B cell (primary cell): ENCODE measurements around the gene CBLIF. TPM values are rescaled to one million over a fixed set of nuclear protein-coding genes. Genes with fewer than 3 reads are reported as not detected.

Experiments
- ATAC-seq: fragments of 200-7000 bp; cut with Tn5 transposase; one replicate; pipeline ENCODE4 v1.10.0; 2021; ENCODE audit warnings: low read depth, mild to moderate bottlenecking, moderate number of reproducible peaks, moderate library complexity
- CTCF ChIA-PET: fragments of 350-600 bp; sonication (Branson Sonifier 250); formaldehyde crosslinking; loops from one replicate; lab custom pipeline; 2021; ENCODE audit warnings: antibody characterized with exemption, inconsistent platforms; lab: Charles Lee
- POLR2A ChIA-PET: fragments of 350-600 bp; sonication (Branson Sonifier 250); formaldehyde crosslinking; loops from one replicate; lab custom pipeline; 2021; ENCODE audit warnings: antibody characterized with exemption; lab: Charles Lee
- DNase-seq: peaks from one replicate; pipeline ENCODE4 v3.0.0; 2013
- H2AFZ ChIP-seq: 2 replicates; pipeline ENCODE4 v1.6.1; 2012; ENCODE audit warnings: mild to moderate bottlenecking, low read depth, low read length; ENCODE audit not compliant: insufficient read depth, poor library complexity, severe bottlenecking
- H3K27ac ChIP-seq, 2 donors: 1 replicate in 1 of 2; 2 replicates in 1 of 2; pipeline ENCODE4 v1.5.1; 2012 to 2013; ENCODE audit warnings: low read length in 2 of 2, mild to moderate bottlenecking in 2 of 2, moderate library complexity in 1 of 2
- H3K27me3 ChIP-seq, 4 experiments: fragments of 200-600 bp in 1 of 4; sonication (generic) in 1 of 4; replicated peaks in 1 of 4; 1 replicate in 2 of 4; 2 replicates in 2 of 4; pipeline versions ENCODE4 v1.6.1 to v1.7.0; 2013 to 2016; ENCODE audit warnings: low read length in 3 of 4, mild to moderate bottlenecking in 2 of 4, mixed read lengths in 1 of 4, moderate library complexity in 1 of 4; ENCODE audit not compliant: insufficient read depth in 4 of 4, control insufficient read depth in 3 of 4; ENCODE audit errors: control extremely low read depth in 1 of 4
- H3K36me3 ChIP-seq, 2 experiments: replicated peaks in 1 of 2; 1 replicate in 1 of 2; 2 replicates in 1 of 2; pipeline versions ENCODE4 v1.6.1 to v1.7.1; 2013; ENCODE audit warnings: low read length in 1 of 2; ENCODE audit not compliant: insufficient read depth in 2 of 2, control insufficient read depth in 1 of 2; ENCODE audit errors: control extremely low read depth in 1 of 2, extremely low read depth in 1 of 2
- H3K4me1 ChIP-seq, 2 donors: fragments of 200-600 bp in 1 of 2; sonication (generic) in 1 of 2; 1 replicate in 1 of 2; 2 replicates in 1 of 2; pipeline versions ENCODE4 v1.5.1 to v1.6.1; 2013 to 2017; ENCODE audit warnings: low read length in 2 of 2; ENCODE audit not compliant: control insufficient read depth in 2 of 2, insufficient read depth in 2 of 2
- H3K4me2 ChIP-seq: replicated peaks from 2 replicates; pipeline ENCODE3; 2012; ENCODE audit warnings: mild to moderate bottlenecking, low read depth, low read length; ENCODE audit not compliant: poor library complexity, severe bottlenecking
- H3K4me3 ChIP-seq, 5 experiments: fragments of 200-600 bp in 1 of 5; sonication (generic) in 1 of 5; 1 replicate in 3 of 5; 2 replicates in 2 of 5; pipeline versions ENCODE4 v1.5.1 to v1.7.0; 2011 to 2016; ENCODE audit warnings: low read length in 4 of 5, mild to moderate bottlenecking in 4 of 5, low read depth in 2 of 5, control low read depth in 1 of 5, moderate library complexity in 1 of 5; ENCODE audit not compliant: insufficient read depth in 1 of 5; ENCODE audit errors: control extremely low read depth in 1 of 5, extremely low read depth in 1 of 5
- H3K79me2 ChIP-seq: fragments of 200-600 bp; sonication (generic); one replicate; pipeline ENCODE4 v1.6.0; 2016; ENCODE audit warnings: low read length; ENCODE audit not compliant: control insufficient read depth, insufficient read depth
- H3K9ac ChIP-seq: fragments of 200-600 bp; sonication (generic); 2 replicates; pipeline ENCODE4 v1.6.1; 2017; ENCODE audit warnings: mild to moderate bottlenecking, low read length, moderate library complexity
- H3K9me3 ChIP-seq, 3 donors: one replicate each; pipeline versions ENCODE4 v1.6.1 to v1.7.1; 2013; ENCODE audit warnings: low read length in 2 of 3; ENCODE audit not compliant: control insufficient read depth in 2 of 3, insufficient read depth in 1 of 3; ENCODE audit errors: control extremely low read depth in 1 of 3
- H4K20me1 ChIP-seq: 2 replicates; pipeline ENCODE4 v1.6.0; 2012; ENCODE audit warnings: mild to moderate bottlenecking, low read length; ENCODE audit not compliant: insufficient read depth, control insufficient read depth, poor library complexity, severe bottlenecking
- H3K27ac Mint-ChIP-seq: one replicate; pipeline ENCODE4 v1.8.0; 2021; ENCODE audit warnings: mixed read lengths
- H3K27me3 Mint-ChIP-seq: one replicate; pipeline ENCODE4 v1.8.0; 2021; ENCODE audit warnings: mixed read lengths
- H3K4me1 Mint-ChIP-seq: one replicate; pipeline ENCODE4 v1.8.0; 2021; ENCODE audit warnings: mixed read lengths
- H3K4me3 Mint-ChIP-seq: one replicate; pipeline ENCODE4 v1.8.0; 2021; ENCODE audit warnings: mixed read lengths
- H3K9me3 Mint-ChIP-seq: one replicate; pipeline ENCODE4 v1.8.0; 2022; ENCODE audit warnings: mixed read lengths; ENCODE audit not compliant: insufficient read depth
- CTCF ChIP-seq: fragments of 200-600 bp; IDR thresholded peaks from one replicate; pipeline ENCODE4 v1.8.0; 2022; ENCODE audit warnings: antibody characterized with exemption, mild to moderate bottlenecking
- EZH2 ChIP-seq: IDR thresholded peaks from 2 replicates; pipeline ENCODE4 v1.6.1; 2012; ENCODE audit warnings: borderline replicate concordance, low read depth, mild to moderate bottlenecking, moderate library complexity, low read length; ENCODE audit not compliant: insufficient read depth, poor library complexity, severe bottlenecking
- WGBS: methylation state at CpG from one replicate; pipeline ENCODE4 v1.1.5; 2013; ENCODE audit warnings: missing lambda C conversion rate; ENCODE audit not compliant: insufficient coverage; 5-methylcytosine and 5-hydroxymethylcytosine counted together
- intact Hi-C: fragments of 100-400 bp; cut with micrococcal nuclease; formaldehyde crosslinking; loops from one replicate; pipeline ENCODE4 v1.10.0; 2022
- polyA plus RNA-seq: library from polyadenylated mRNA; depleted of rRNA; stranded (reverse); fragments of >200 nt; gene quantifications from 2 replicates; pipeline ENCODE4 v1.2.3, GENCODE V29; 2012
- total RNA-seq, 2 donors: library from RNA; stranded (reverse); fragments of 120-200 nt in 1 of 2; gene quantifications; 1 replicate in 1 of 2; 2 replicates in 1 of 2; pipeline versions ENCODE4 v1.2.3 to v1.2.4, GENCODE V29; 2013 to 2022

Gene CBLIF
- total and polyA plus RNA-seq, 2 donors (not counting 1 experiment from before 2014, with no cell fraction given): not detected

- H3K4me1 ChIP-seq: no peaks in the 10 kb centered on the region
- no peaks in the 10 kb centered on the region for H3K36me3 ChIP-seq
- H3K9me3 Mint-ChIP-seq: peaks cover 13% of the 10 kb centered on the region
- no peak overlapping the region for H3K9ac ChIP-seq
- no peaks in the 10 kb centered on the region for H3K4me1 Mint-ChIP-seq
- no peak overlapping the region for H3K4me3 Mint-ChIP-seq
- no peak overlapping the region for H3K4me2 ChIP-seq
- TF ChIP-seq CTCF (no peak), EZH2 (no peak)
- peaks cover 6% of the 10 kb centered on the region for H3K27me3 Mint-ChIP-seq
- ChIA-PET CTCF (no interaction called here), POLR2A (no interaction called here)
- H3K27ac Mint-ChIP-seq: no peak overlapping the region
- peaks cover 0 to 4% (median 0%) of the 10 kb centered on the region in 3 donors for H3K9me3 ChIP-seq
- H4K20me1 ChIP-seq: no peaks in the 10 kb centered on the region
- no peak overlapping the region for H3K4me3 ChIP-seq
- no peak overlapping the region for H2AFZ ChIP-seq
- no CpG with 5 or more reads among the region's 1 CpG for WGBS
- no peak for DNase-seq
- H3K27me3 ChIP-seq: no peaks in the 10 kb centered on the region
- intact Hi-C loops: no loop called here
- H3K79me2 ChIP-seq: no peaks in the 10 kb centered on the region
- no peak overlapping the region for H3K27ac ChIP-seq
- no peak for ATAC-seq
Observed at GRCh38 chr11:59883597-59883996, 38.3 kb upstream of the CBLIF start.

DNA sequence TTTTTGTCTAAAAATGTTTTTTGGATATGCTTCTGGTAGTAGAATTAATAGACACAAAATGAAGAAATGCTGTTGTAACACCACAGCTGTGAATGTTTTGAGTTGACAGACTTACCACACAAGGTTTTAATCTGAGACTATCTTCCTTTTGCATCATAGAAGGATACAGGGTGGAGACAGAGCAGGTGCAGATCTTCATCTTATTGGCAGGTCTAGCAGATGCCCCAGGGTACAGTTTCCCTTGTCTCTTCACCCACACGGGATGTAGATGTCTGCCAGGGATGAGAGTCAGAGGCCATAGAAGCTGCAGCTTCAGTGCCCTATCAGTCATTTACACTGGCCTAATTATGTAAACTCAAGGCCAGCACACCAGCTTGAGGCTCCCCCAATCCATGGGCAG is 34.3 kb upstream of the CBLIF start:
- TF ChIP-seq EZH2: no peak
- no peak for TF ChIP-seq CTCF
- DNase-seq: no peak
- Mint-ChIP-seq H3K4me3 (no peak overlapping the region), H3K27me3 (peaks cover 20% of the 10 kb centered on the region), H3K4me1 (no peaks in the 10 kb centered on the region), H3K9me3 (no peaks in the 10 kb centered on the region), H3K27ac (no peak overlapping the region)
- no peaks in the 10 kb centered on the region for H4K20me1 ChIP-seq
- H3K4me2 ChIP-seq: no peak overlapping the region
- no peak overlapping the region for H2AFZ ChIP-seq
- H3K9me3 ChIP-seq: no peaks in the 10 kb centered on the region
- WGBS: 100% methylated on average over 1 of the region's 1 CpG
- intact Hi-C loops: no loop called here
- CTCF ChIA-PET: no interaction called here
- H3K9ac ChIP-seq: no peak overlapping the region
- POLR2A ChIA-PET: no interaction called here
- no peak overlapping the region for H3K27ac ChIP-seq
- no peaks in the 10 kb centered on the region for H3K36me3 ChIP-seq
- no peaks in the 10 kb centered on the region for H3K4me1 ChIP-seq
- no peak overlapping the region for H3K4me3 ChIP-seq
- H3K27me3 ChIP-seq: no peaks in the 10 kb centered on the region
- no peaks in the 10 kb centered on the region for H3K79me2 ChIP-seq
- no peak for ATAC-seq
